Measurements from ENCODE around the gene OPHN1. TPM values are rescaled to one million over a fixed set of nuclear protein-coding genes. Genes with fewer than 3 reads are reported as not detected.

The OPHN1 gene
- total and polyA plus RNA-seq, 2 donors (not counting 3 experiments of a cell fraction or from before 2014, with no cell fraction given): 3.9 to 6.7 TPM

DNA sequence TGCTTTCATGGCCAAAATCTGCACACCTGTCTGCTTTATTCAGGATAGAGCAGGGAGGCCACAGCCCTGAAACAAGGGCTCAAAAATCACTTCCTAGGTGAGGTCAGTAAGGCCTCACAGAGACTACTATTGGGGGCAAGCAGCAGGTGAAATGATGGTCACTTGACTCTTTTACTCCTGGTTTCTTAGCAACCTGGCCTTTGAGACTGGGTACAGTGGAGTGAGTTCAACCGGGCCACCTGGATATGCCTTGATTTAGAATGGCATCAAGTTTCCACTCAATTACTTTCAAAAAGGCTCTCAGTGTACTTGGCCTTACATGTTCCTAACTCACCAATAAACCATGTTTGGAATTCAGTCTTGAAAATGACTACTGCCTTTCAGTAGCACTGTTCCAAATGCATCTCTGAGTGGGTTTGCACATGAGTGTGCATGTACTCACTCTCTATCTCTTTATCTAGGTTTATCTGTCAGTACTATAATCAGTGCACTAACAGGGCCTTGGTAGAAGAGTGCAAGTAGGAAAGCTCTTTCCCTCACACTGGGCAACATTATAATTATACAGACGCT, 388.2 kb downstream of the OPHN1 start:
- no peak overlapping the region for H2AFZ ChIP-seq (ENCODE audit: low read depth, low read length)
- no peak overlapping the region for H3K4me2 ChIP-seq (ENCODE audit: insufficient read depth, low read length)
- ChIA-PET POLR2A (no interaction called here), CTCF (no interaction called here)
- no peak overlapping the region for H3K4me3 ChIP-seq (replicated peaks in 1 of 3; ENCODE audit: insufficient read depth in 1 of 3, low read depth in 1 of 3, low read length in 3 of 3)
- no peaks in the 10 kb centered on the region for H4K20me1 ChIP-seq (replicated peaks; ENCODE audit: control insufficient read depth, extremely low read depth, insufficient read depth, low read length)
- dilution Hi-C loops (cut with MboI; ENCODE audit: extremely low pct_ligation_motif_present, low sequenced_read_pairs): no loop called here
- no peaks in the 10 kb centered on the region for H3K9me3 ChIP-seq (replicated peaks; ENCODE audit: control insufficient read depth, insufficient read depth, low read length)
- H3K9me1 ChIP-seq (replicated peaks; ENCODE audit: control insufficient read depth, extremely low read depth, insufficient read depth, low read length): no peaks in the 10 kb centered on the region
- no peaks in the 10 kb centered on the region for H3K4me1 ChIP-seq (ENCODE audit: control insufficient read depth, extremely low read depth, insufficient read depth, low read length)
- TF ChIP-seq GATA2 (IDR thresholded peaks at IDR 0.05; ENCODE audit: insufficient read depth, insufficient read length, low read depth, low read length) (no peak), JUN (IDR thresholded peaks at IDR 0.05; ENCODE audit: borderline replicate concordance, insufficient read depth, insufficient read length, low read depth) (no peak), FOS (IDR thresholded peaks at IDR 0.05; ENCODE audit: borderline replicate concordance, insufficient read depth, low read length) (no peak), CTCF (IDR thresholded peaks at IDR 0.05; ENCODE audit: extremely low read depth in 1 of 2, insufficient read depth in 1 of 2, low read depth in 1 of 2, low read length in 2 of 2) (no peak), POLR2A (IDR thresholded peaks at IDR 0.05; ENCODE audit: low read depth, low read length) (no peak), MYC (IDR thresholded peaks at IDR 0.05; ENCODE audit: low read depth, low read length) (no peak), POLR2AphosphoS5 (IDR thresholded peaks at IDR 0.05; ENCODE audit: insufficient read depth, low read depth, low read length) (no peak), EZH2 (IDR thresholded peaks at IDR 0.05; ENCODE audit: borderline replicate concordance, low read depth, low read length, severe bottlenecking) (no peak)
- TF ChIP-seq, protein P1, sequence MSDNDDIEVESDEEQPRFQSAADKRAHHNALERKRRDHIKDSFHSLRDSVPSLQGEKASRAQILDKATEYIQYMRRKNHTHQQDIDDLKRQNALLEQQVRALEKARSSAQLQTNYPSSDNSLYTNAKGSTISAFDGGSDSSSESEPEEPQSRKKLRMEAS (IDR thresholded peaks at IDR 0.05; ENCODE audit: insufficient read depth, insufficient read length): no peak
- DNase-seq (ENCODE audit: low read depth, low spot score) (no peak), FAIRE-seq (peak; percentile 31)
- H3K79me2 ChIP-seq (ENCODE audit: control insufficient read depth, insufficient read depth, low read length): no peaks in the 10 kb centered on the region
- H3K27ac ChIP-seq (ENCODE audit: insufficient read depth, low read depth, low read length): no peak overlapping the region
- intact Hi-C loops (cut with micrococcal nuclease): no loop called here
- H3K9ac ChIP-seq (replicated peaks; ENCODE audit: extremely low read depth, insufficient read depth, low read length): no peak overlapping the region
- BruUV-seq (replicated peaks): no TSS peak
- no peaks in the 10 kb centered on the region for H3K36me3 ChIP-seq (ENCODE audit: control insufficient read depth in 2 of 2, extremely low read depth in 1 of 2, insufficient read depth in 2 of 2, low read length in 2 of 2)
- H3K27me3 ChIP-seq (ENCODE audit: control insufficient read depth in 2 of 2, insufficient read depth in 2 of 2, low read length in 2 of 2): no peaks in the 10 kb centered on the region

All from endothelial cell of umbilical vein (primary cell).